ENCODE measurements around the gene TTLL8. TPM values are rescaled to one million over a fixed set of nuclear protein-coding genes. Genes with fewer than 3 reads are reported as not detected.
"Not testable (repeated sequence)": the region's sequence is repeated elsewhere in the genome, so short reads cannot be mapped to it uniquely, and the experiment has no call there.

The TTLL8 gene
- total RNA-seq, 1 donor from 2014 or later, result not detected

GRCh38 chr22:50089682-50090411 lies 31.7 kb upstream of the TTLL8 start, which contains the start of gene MOV10L1:
MOV10L1 (plus strand) TSS chr22:50090006; CDS start chr22:50090089, 83 bp downstream.
- DNase-seq (ENCODE audit: low read depth), result no peak
- Histone ChIP-seq H3K27me3 (ENCODE audit: control insufficient read depth, insufficient read depth, low read length) (peaks cover 5% of the 10 kb centered on the region), H3K36me3 (ENCODE audit: control insufficient read depth, insufficient read depth, low read length) (no peaks in the 10 kb centered on the region), H3K4me3 (ENCODE audit: low read depth, low read length) (no peak within 1 kb of the TSS)
- TF ChIP-seq CTCF (IDR thresholded peaks at IDR 0.05; ENCODE audit: insufficient read depth, low read length, poor library complexity, severe bottlenecking), result no peak

GRCh38 chr22:50089231-50089630 lies 31.1 kb upstream of the TTLL8 start:
- no peaks in the 10 kb centered on the region for H3K36me3 ChIP-seq (ENCODE audit: control insufficient read depth, insufficient read depth, low read length)
- no peak overlapping the region for H3K4me3 ChIP-seq (ENCODE audit: low read depth, low read length)
- DNase-seq (ENCODE audit: low read depth), result no peak
- no peak for TF ChIP-seq CTCF (IDR thresholded peaks at IDR 0.05; ENCODE audit: insufficient read depth, low read length, poor library complexity, severe bottlenecking)
- H3K27me3 ChIP-seq (ENCODE audit: control insufficient read depth, insufficient read depth, low read length), result peaks cover 7% of the 10 kb centered on the region

GRCh38 chr22:50088096-50088495 lies 30.0 kb upstream of the TTLL8 start:
- Histone ChIP-seq H3K27me3 (ENCODE audit: control insufficient read depth, insufficient read depth, low read length) (peaks cover 12% of the 10 kb centered on the region), H3K36me3 (ENCODE audit: control insufficient read depth, insufficient read depth, low read length) (no peaks in the 10 kb centered on the region), H3K4me3 (ENCODE audit: low read depth, low read length) (no peak overlapping the region)
- no peak for TF ChIP-seq CTCF (IDR thresholded peaks at IDR 0.05; ENCODE audit: insufficient read depth, low read length, poor library complexity, severe bottlenecking)
- no peak for DNase-seq (ENCODE audit: low read depth)

GRCh38 chr22:50087646-50088045 lies 29.5 kb upstream of the TTLL8 start:
- DNase-seq (ENCODE audit: low read depth), result no peak
- H3K27me3 ChIP-seq (ENCODE audit: control insufficient read depth, insufficient read depth, low read length), result peaks cover 15% of the 10 kb centered on the region
- no peak for TF ChIP-seq CTCF (IDR thresholded peaks at IDR 0.05; ENCODE audit: insufficient read depth, low read length, poor library complexity, severe bottlenecking)
- H3K36me3 ChIP-seq (ENCODE audit: control insufficient read depth, insufficient read depth, low read length), result no peaks in the 10 kb centered on the region
- no peak overlapping the region for H3K4me3 ChIP-seq (ENCODE audit: low read depth, low read length)

DNA sequence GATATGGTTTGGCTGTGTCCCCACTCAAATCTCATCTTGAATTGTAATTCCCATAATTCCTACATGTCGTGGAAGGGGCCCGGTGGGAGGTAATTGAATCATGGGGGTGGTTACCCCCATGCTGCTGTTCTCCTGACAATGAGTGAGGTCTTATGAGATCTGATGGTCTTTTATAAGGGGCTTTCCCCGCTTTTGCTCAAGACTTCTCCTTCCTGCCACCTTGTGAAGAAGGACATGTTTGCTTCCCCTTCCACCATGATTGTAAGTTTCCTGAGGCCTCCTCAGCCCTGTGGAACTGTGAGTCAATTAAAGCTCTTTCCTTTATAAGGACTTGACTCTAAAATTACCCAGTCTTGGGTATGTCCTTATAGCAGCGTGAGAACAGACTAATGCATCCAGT lies 28.9 kb upstream of the TTLL8 start:
- DNase-seq (ENCODE audit: low read depth); H3K4me3 ChIP-seq (ENCODE audit: low read depth, low read length); H3K36me3 ChIP-seq (ENCODE audit: control insufficient read depth, insufficient read depth, low read length): not testable (repeated sequence)
- H3K27me3 ChIP-seq (ENCODE audit: control insufficient read depth, insufficient read depth, low read length), result peaks cover 15% of the 10 kb centered on the region

GRCh38 chr22:50086526-50086925 lies 28.4 kb upstream of the TTLL8 start:
- Histone ChIP-seq H3K27me3 (ENCODE audit: control insufficient read depth, insufficient read depth, low read length) (peaks cover 15% of the 10 kb centered on the region), H3K4me3 (ENCODE audit: low read depth, low read length) (no peak overlapping the region), H3K36me3 (ENCODE audit: control insufficient read depth, insufficient read depth, low read length) (no peaks in the 10 kb centered on the region)
- DNase-seq (ENCODE audit: low read depth), result no peak
- TF ChIP-seq CTCF (IDR thresholded peaks at IDR 0.05; ENCODE audit: insufficient read depth, low read length, poor library complexity, severe bottlenecking), result no peak
